Pancreas (tissue), 10 donors: ENCODE measurements around the gene IDE. TPM values are rescaled to one million over a fixed set of nuclear protein-coding genes. Genes with fewer than 3 reads are reported as not detected.
"Not testable (repeated sequence)": the region's sequence is repeated elsewhere in the genome, so short reads cannot be mapped to it uniquely, and the experiment has no call there.

ENCODE experiments used
- ATAC-seq, 4 donors: fragments of 200-7000 bp; cut with Tn5 transposase; one replicate each; pipeline versions ENCODE4 v1.8.0 to v1.9.1; 2020; ENCODE audit warnings: mild to moderate bottlenecking in 4 of 4, moderate library complexity in 4 of 4
- DNase-seq, 6 donors: peaks; one replicate each; pipeline ENCODE4 v3.0.0-alpha.2; 2020
- FAIRE-seq: peaks from 2 replicates; lab custom pipeline; 2012; peaks lifted over from hg19 to GRCh38; lab: Jason Lieb, UNC
- H3K27ac ChIP-seq, 4 donors: fragments of 200-600 bp; sonication (generic); 1 replicate in 3 of 4; 2 replicates in 1 of 4; pipeline versions ENCODE4 v1.5.0 to v1.8.0; 2020
- H3K27me3 ChIP-seq, 4 donors: fragments of 200-600 bp; one replicate each; pipeline ENCODE4 v1.8.0; 2021
- H3K36me3 ChIP-seq, 3 donors: fragments of 200-600 bp; sonication (generic) in 1 of 3; one replicate each; pipeline versions ENCODE4 v1.5.0 to v1.8.0; 2020 to 2021
- H3K4me1 ChIP-seq, 3 donors: fragments of 200-600 bp; one replicate each; pipeline ENCODE4 v1.8.0; 2021
- H3K4me3 ChIP-seq, 4 donors: fragments of 200-600 bp; sonication (generic) in 2 of 4; one replicate each; pipeline versions ENCODE4 v1.5.0 to v1.8.0; 2020 to 2021
- H3K9me3 ChIP-seq, 4 donors: fragments of 200-600 bp; one replicate each; pipeline ENCODE4 v1.8.0; 2021
- WGBS, 2 donors: extraction: QIAGEN DNeasy Blood & Tissue Kit; methylation state at CpG; one replicate each; pipeline ENCODE4 v1.1.7; 2013; 5-methylcytosine and 5-hydroxymethylcytosine counted together
- intact Hi-C, 3 donors: fragments of 100-400 bp; cut with DNase I; formaldehyde crosslinking; loops; one replicate each; pipeline versions ENCODE4 v1.11.1 to v1.14.2; 2022
- polyA plus RNA-seq, 2 donors: library from polyadenylated mRNA; stranded (reverse); fragments of 200-250 nt; gene quantifications; one replicate each; pipeline ENCODE4 v1.2.3, GENCODE V29; 2013
- total RNA-seq, 6 donors: library from RNA; stranded (reverse); fragmentation: NEBNext Ultra II Directional in 4 of 6; extraction: Animal tissue kit (Norgen Biotek cat#: 25700) in 4 of 6; gene quantifications; one replicate each; pipeline versions ENCODE4 v1.2.1 to v1.2.4, GENCODE V29; 2021 to 2023
- TF ChIP-seq, protein P1 (sequence below), 4 donors: fragments of 200-600 bp; sonication (generic) in 3 of 4; IDR thresholded peaks; one replicate each; pipeline versions ENCODE4 v1.5.0 to v1.8.0; 2021; ENCODE audit warnings: antibody characterized with exemption in 4 of 4
- donor health status: healthy with polysubstance abuse.
- donor health status: DM: no; HTN: no; CAD: no; lungs with moderate emphysema.
- donor health status: DM: no; HTN: no; CAD: no.
- donor health status: control.
- donor health status: control.
- donor health status: Bipolar disorder and iron deficiency.
- donor health status: DM: yes; HTN: yes; CAD: no.
- donor health status: DM: no; HTN: no; CAD: no.
- donor health status: DM: no; HTN: no; CAD: no.
- donor health status: DM: yes; HTN: yes; CAD: no.

IDE gene
- total and polyA plus RNA-seq, 8 donors, result 8.2 to 30.3 (median 20.3) TPM

DNA sequence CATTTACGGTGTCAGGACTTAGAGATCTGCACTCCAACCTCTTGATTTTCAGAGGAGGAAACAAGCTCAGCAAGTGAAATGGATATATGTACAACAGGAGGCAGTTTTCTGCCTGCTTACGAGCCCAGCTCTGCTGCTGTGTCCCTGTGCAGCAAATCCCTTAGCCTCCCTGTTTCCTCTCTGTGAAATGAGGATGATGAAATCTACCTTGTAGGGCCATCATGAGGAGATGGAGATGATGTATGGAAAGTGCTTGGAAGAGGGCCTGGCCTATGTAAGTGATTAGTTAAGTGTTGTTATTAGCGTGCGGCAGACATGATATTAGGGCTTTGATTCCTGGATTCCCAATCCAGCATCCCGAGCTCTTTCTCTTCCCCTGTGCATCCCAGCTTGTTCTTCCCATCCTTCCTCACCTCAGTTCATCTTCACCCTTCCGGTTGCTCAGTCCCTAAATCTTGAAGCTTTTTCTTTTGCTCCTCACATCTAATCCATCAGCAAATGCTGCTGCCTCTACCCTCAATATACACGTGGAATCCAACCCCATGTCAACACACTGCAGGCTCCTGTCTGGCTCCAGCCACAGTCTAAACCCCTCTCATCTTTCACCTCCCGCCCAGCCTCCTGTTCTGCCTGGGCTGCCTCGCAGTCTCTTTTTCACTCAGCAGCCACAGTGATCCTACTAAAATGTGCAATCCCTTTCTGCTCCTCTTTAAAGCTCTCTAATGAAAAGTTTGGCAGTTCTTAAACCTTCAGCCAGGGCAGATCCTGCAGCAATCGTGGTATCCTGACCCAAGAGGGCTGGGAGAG, 169.1 kb downstream of the IDE start:
- Histone ChIP-seq H3K36me3 (no peaks in the 10 kb centered on the region), H3K27me3 (no peaks in the 10 kb centered on the region), H3K4me3 (no peak overlapping the region), H3K4me1 (no peaks in the 10 kb centered on the region), H3K27ac (no peak overlapping the region), H3K9me3 (no peaks in the 10 kb centered on the region)
- ATAC-seq (no peak), FAIRE-seq (no peak), DNase-seq (no peak)
- TF ChIP-seq, protein P1, sequence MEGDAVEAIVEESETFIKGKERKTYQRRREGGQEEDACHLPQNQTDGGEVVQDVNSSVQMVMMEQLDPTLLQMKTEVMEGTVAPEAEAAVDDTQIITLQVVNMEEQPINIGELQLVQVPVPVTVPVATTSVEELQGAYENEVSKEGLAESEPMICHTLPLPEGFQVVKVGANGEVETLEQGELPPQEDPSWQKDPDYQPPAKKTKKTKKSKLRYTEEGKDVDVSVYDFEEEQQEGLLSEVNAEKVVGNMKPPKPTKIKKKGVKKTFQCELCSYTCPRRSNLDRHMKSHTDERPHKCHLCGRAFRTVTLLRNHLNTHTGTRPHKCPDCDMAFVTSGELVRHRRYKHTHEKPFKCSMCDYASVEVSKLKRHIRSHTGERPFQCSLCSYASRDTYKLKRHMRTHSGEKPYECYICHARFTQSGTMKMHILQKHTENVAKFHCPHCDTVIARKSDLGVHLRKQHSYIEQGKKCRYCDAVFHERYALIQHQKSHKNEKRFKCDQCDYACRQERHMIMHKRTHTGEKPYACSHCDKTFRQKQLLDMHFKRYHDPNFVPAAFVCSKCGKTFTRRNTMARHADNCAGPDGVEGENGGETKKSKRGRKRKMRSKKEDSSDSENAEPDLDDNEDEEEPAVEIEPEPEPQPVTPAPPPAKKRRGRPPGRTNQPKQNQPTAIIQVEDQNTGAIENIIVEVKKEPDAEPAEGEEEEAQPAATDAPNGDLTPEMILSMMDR (IDR thresholded peaks at IDR 0.05), result no peak
- intact Hi-C loops, result no loop called here
- 60 to 67% methylated on average over 10 of the region's 10 CpGs for WGBS, 2 donors

DNA sequence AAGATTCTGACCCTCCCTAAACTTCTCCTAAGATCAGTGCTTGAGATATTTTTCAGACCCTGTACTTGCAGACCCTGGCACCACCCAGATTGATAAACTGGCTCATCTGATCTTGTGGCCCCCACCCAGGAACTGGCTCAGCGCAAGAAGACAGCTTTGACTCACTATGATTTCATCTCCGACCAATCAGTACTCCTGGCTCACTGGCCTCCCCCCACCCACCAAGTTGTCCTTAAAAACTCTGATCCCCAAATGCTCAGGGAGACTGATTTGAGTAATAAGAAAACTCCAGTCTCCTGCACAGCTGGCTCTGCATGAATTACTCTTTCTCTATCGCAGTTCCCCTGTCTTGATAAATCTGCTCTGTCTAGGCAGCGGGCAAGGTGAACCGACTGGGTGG, 171.7 kb downstream of the IDE start:
- H3K27me3 ChIP-seq, H3K4me3 ChIP-seq, DNase-seq, H3K27ac ChIP-seq, ATAC-seq, H3K9me3 ChIP-seq, FAIRE-seq, intact Hi-C loops, H3K36me3 ChIP-seq, H3K4me1 ChIP-seq: not testable (repeated sequence)
- 78 to 81% methylated on average over 5 of the region's 5 CpGs for WGBS, 2 donors

Other genes starting within 250 kb of the IDE start
- gene KIF11, start 19.0 kb upstream of the IDE start, total RNA-seq, result 1 to 10 TPM in 1 of 6 donors, under 1 TPM in 5; 0.35 to 1.1 (median 0.50) TPM
- gene KIF11, start 19.0 kb upstream of the IDE start, polyA plus RNA-seq, result under 1 TPM; 0.19 to 0.38 TPM
- 10 to 100 TPM; 17.6 to 29.1 (median 20.5) TPM for gene HHEX, start 115.9 kb upstream of the IDE start, total RNA-seq
- gene HHEX, start 115.9 kb upstream of the IDE start, polyA plus RNA-seq, result 10 to 100 TPM; 38.2 to 71.2 TPM